H1 (cell line): Measurements from ENCODE around the gene SPEF1. TPM values are rescaled to one million over a fixed set of nuclear protein-coding genes. Genes with fewer than 3 reads are reported as not detected.

Source experiments
- CTCF ChIA-PET: fragments of 300-600 bp; sonication (Branson Sonifier 250); formaldehyde crosslinking; loops from one replicate; lab custom pipeline; 2021; ENCODE audit not compliant: partially characterized antibody; lab: Charles Lee
- POLR2A ChIA-PET: fragments of 300-600 bp; sonication (Branson Sonifier 250); formaldehyde crosslinking; loops from one replicate; lab custom pipeline; 2021; ENCODE audit warnings: inconsistent platforms; ENCODE audit not compliant: partially characterized antibody; lab: Charles Lee
- DNase-seq, 2 experiments: peaks; one replicate each; pipeline versions ENCODE4 v3.0.0 to v3.0.0-alpha.2; 2010 to 2022; ENCODE audit warnings: low spot score in 2 of 2, low read depth in 1 of 2, mixed read lengths in 1 of 2
- FAIRE-seq: peaks from 2 replicates; lab custom pipeline; 2011; peaks lifted over from hg19 to GRCh38; lab: Jason Lieb, UNC
- H2AFZ ChIP-seq: 2 replicates; pipeline ENCODE4 v1.8.1; 2012; ENCODE audit warnings: low read length, inconsistent platforms
- H2AK5ac ChIP-seq: 2 replicates; pipeline ENCODE4 v1.6.1; 2013; ENCODE audit warnings: low read depth, low read length
- H2BK120ac ChIP-seq: replicated peaks from 2 replicates; pipeline ENCODE3; 2013; ENCODE audit warnings: low read depth, low read length, inconsistent platforms
- H2BK12ac ChIP-seq: 2 replicates; pipeline ENCODE4 v1.6.1; 2013; ENCODE audit warnings: low read depth, low read length
- H2BK15ac ChIP-seq: 2 replicates; pipeline ENCODE4 v1.6.1; 2013; ENCODE audit warnings: low read length
- H2BK20ac ChIP-seq: 2 replicates; pipeline ENCODE4 v1.6.1; 2013; ENCODE audit warnings: low read length
- H2BK5ac ChIP-seq: 2 replicates; pipeline ENCODE4 v1.6.1; 2013; ENCODE audit warnings: low read depth, low read length
- H3K14ac ChIP-seq: 2 replicates; pipeline ENCODE4 v1.6.1; 2013; ENCODE audit warnings: inconsistent platforms; ENCODE audit not compliant: insufficient read length
- H3K18ac ChIP-seq: 2 replicates; pipeline ENCODE4 v1.6.1; 2013; ENCODE audit warnings: low read length; ENCODE audit errors: extremely low read depth
- H3K23ac ChIP-seq: 2 replicates; pipeline ENCODE4 v1.6.1; 2013; ENCODE audit warnings: inconsistent platforms; ENCODE audit not compliant: insufficient read length
- H3K23me2 ChIP-seq: 2 replicates; pipeline ENCODE4 v1.6.1; 2013; ENCODE audit warnings: low read depth, low read length
- H3K27ac ChIP-seq: 2 replicates; pipeline ENCODE4 v1.6.1; 2011; ENCODE audit warnings: low read depth, low read length, inconsistent platforms
- H3K27me3 ChIP-seq, 4 experiments: replicated peaks in 1 of 4; 1 replicate in 1 of 4; 2 replicates in 3 of 4; pipeline versions ENCODE4 v1.6.1 to v1.8.1; 2011 to 2013; ENCODE audit warnings: low read length in 3 of 4, mild to moderate bottlenecking in 3 of 4, inconsistent platforms in 2 of 4, mixed read lengths in 2 of 4, moderate library complexity in 1 of 4; ENCODE audit not compliant: control insufficient read depth in 3 of 4, insufficient read depth in 3 of 4; ENCODE audit errors: extremely low read depth in 1 of 4
- H3K36me3 ChIP-seq, 4 experiments: 2 replicates each; pipeline versions ENCODE4 v1.6.1 to v1.8.1; 2011 to 2013; ENCODE audit warnings: mild to moderate bottlenecking in 4 of 4, low read length in 3 of 4, moderate library complexity in 2 of 4, control low read depth in 1 of 4, inconsistent platforms in 1 of 4; ENCODE audit not compliant: insufficient read depth in 4 of 4, control insufficient read depth in 2 of 4
- H3K4ac ChIP-seq: replicated peaks from 2 replicates; pipeline ENCODE3; 2013; ENCODE audit warnings: low read length, low read depth, mixed read lengths, inconsistent platforms; ENCODE audit not compliant: insufficient read length
- H3K4me1 ChIP-seq, 4 experiments: replicated peaks in 1 of 4; 1 replicate in 1 of 4; 2 replicates in 3 of 4; pipeline versions ENCODE4 v1.6.1 to v1.8.1; 2011 to 2013; ENCODE audit warnings: low read length in 3 of 4, inconsistent platforms in 2 of 4, mixed read lengths in 1 of 4; ENCODE audit not compliant: insufficient read depth in 4 of 4, control insufficient read depth in 3 of 4
- H3K4me2 ChIP-seq, 2 experiments: 2 replicates each; pipeline versions ENCODE4 v1.6.1 to v1.8.1; 2011 to 2013; ENCODE audit warnings: low read depth in 2 of 2, low read length in 2 of 2, control low read depth in 1 of 2, inconsistent platforms in 1 of 2, mild to moderate bottlenecking in 1 of 2; ENCODE audit not compliant: insufficient read depth in 1 of 2
- H3K4me3 ChIP-seq, 4 experiments: fragments of 200-600, 300-600 bp in 1 of 4; sonication (generic), shearing (Covaris generic), sonication (Bioruptor Twin) in 1 of 4; 2 replicates each; pipeline versions ENCODE4 v1.5.1 to v1.8.1; 2011 to 2016; ENCODE audit warnings: low read length in 4 of 4, low read depth in 3 of 4, control low read depth in 2 of 4, inconsistent platforms in 2 of 4, mild to moderate bottlenecking in 2 of 4, mixed read lengths in 1 of 4, moderate library complexity in 1 of 4; ENCODE audit not compliant: insufficient read depth in 2 of 4; ENCODE audit errors: extremely low read depth in 1 of 4
- H3K56ac ChIP-seq: replicated peaks from 2 replicates; pipeline ENCODE3; 2013; ENCODE audit warnings: low read depth, mild to moderate bottlenecking, mixed read lengths, low read length, inconsistent platforms; ENCODE audit not compliant: insufficient read length
- H3K79me1 ChIP-seq: 2 replicates; pipeline ENCODE4 v1.6.1; 2013; ENCODE audit warnings: low read depth, low read length, control low read depth
- H3K79me2 ChIP-seq, 2 experiments: 2 replicates each; pipeline versions ENCODE4 v1.6.1 to v1.8.1; 2012 to 2013; ENCODE audit warnings: low read length in 2 of 2, mild to moderate bottlenecking in 2 of 2, inconsistent platforms in 1 of 2; ENCODE audit not compliant: insufficient read depth in 2 of 2, control insufficient read depth in 1 of 2
- H3K9ac ChIP-seq, 4 experiments: replicated peaks in 1 of 4; 1 replicate in 1 of 4; 2 replicates in 3 of 4; pipeline versions ENCODE4 v1.6.1 to v1.8.1; 2011 to 2013; ENCODE audit warnings: low read depth in 3 of 4, low read length in 3 of 4, control low read depth in 2 of 4, mild to moderate bottlenecking in 2 of 4, moderate library complexity in 2 of 4, inconsistent platforms in 1 of 4; ENCODE audit errors: extremely low read depth in 1 of 4
- H3K9me3 ChIP-seq, 2 experiments: 2 replicates each; pipeline versions ENCODE4 v1.6.1 to v1.8.1; 2012 to 2013; ENCODE audit warnings: mild to moderate bottlenecking in 2 of 2, moderate library complexity in 2 of 2, control low read depth in 1 of 2, inconsistent platforms in 1 of 2, low read depth in 1 of 2, low read length in 1 of 2, mixed read lengths in 1 of 2; ENCODE audit not compliant: insufficient read depth in 2 of 2
- H4K20me1 ChIP-seq, 2 experiments: replicated peaks in 1 of 2; 2 replicates each; pipeline versions ENCODE3 to v1.8.1; 2011 to 2013; ENCODE audit warnings: inconsistent platforms in 2 of 2, low read length in 2 of 2, mild to moderate bottlenecking in 1 of 2; ENCODE audit not compliant: insufficient read depth in 2 of 2, control insufficient read depth in 1 of 2
- H4K5ac ChIP-seq: 2 replicates; pipeline ENCODE4 v1.6.1; 2013; ENCODE audit warnings: low read length, low read depth, mixed read lengths, inconsistent platforms; ENCODE audit not compliant: insufficient read length
- H4K8ac ChIP-seq: 2 replicates; pipeline ENCODE4 v1.8.0; 2013; ENCODE audit warnings: mild to moderate bottlenecking, moderate library complexity, low read length, inconsistent platforms; ENCODE audit not compliant: insufficient read depth; ENCODE audit errors: extremely low read depth
- H4K91ac ChIP-seq: replicated peaks from 2 replicates; pipeline ENCODE3; 2013; ENCODE audit warnings: low read length, mixed read lengths, inconsistent platforms; ENCODE audit not compliant: insufficient read length
- RXRA ChIP-seq: IDR thresholded peaks from 2 replicates; pipeline ENCODE4 v1.6.1; 2011; ENCODE audit warnings: low read depth, mild to moderate bottlenecking, low read length, moderate library complexity; ENCODE audit not compliant: insufficient read depth
- SAP30 ChIP-seq: fragments of 300-600 bp; sonication (generic); IDR thresholded peaks from 2 replicates; pipeline ENCODE4 v1.7.1; 2012; ENCODE audit warnings: low read length, moderate library complexity, mild to moderate bottlenecking, inconsistent platforms; ENCODE audit not compliant: insufficient read depth, insufficient replicate concordance
- WGBS, 2 experiments: shearing (Covaris generic) in 1 of 2; methylation state at CpG; one replicate each; pipeline versions ENCODE4 v1.1.6 to v1.1.7; 2013 to 2015; ENCODE audit warnings: low lambda C conversion rate in 2 of 2, mixed read lengths in 2 of 2, inconsistent platforms in 1 of 2, low coverage in 1 of 2, missing lambda C conversion rate in 1 of 2; ENCODE audit not compliant: insufficient replicate concordance in 2 of 2, insufficient coverage in 1 of 2, insufficient read length in 1 of 2; ENCODE audit errors: extremely low coverage in 1 of 2, missing lambda C conversion rate in 1 of 2; 5-methylcytosine and 5-hydroxymethylcytosine counted together
- polyA plus RNA-seq, 7 experiments: library from polyadenylated mRNA; depleted of rRNA in 3 of 7; stranded (reverse) in 5 of 7; unstranded in 2 of 7; fragments of >200 nt in 5 of 7; fragments of 200-250 nt in 2 of 7; gene quantifications; 1 replicate in 5 of 7; 2 replicates in 1 of 7; 4 replicates in 1 of 7; pipeline versions ENCODE4 v1.2.1 to v1.2.3, GENCODE V29; 2011 to 2013; ENCODE audit warnings: missing spikeins in 2 of 7, mixed read lengths in 2 of 7
- total RNA-seq: library from RNA; stranded (reverse); fragmentation: NEBNext Ultra II Directional; extraction: Animal tissue kit (Norgen Biotek cat#: 25700); gene quantifications from 2 replicates; pipeline ENCODE4 v1.2.1, GENCODE V29; 2021

Gene SPEF1
- total and polyA plus RNA-seq, 2 of the 8 experiments (the other 6 are each of a cell fraction or from before 2014, with no cell fraction given), result 0.51 to 0.71 TPM

- FAIRE-seq (no peak), DNase-seq (no peak)
- Histone ChIP-seq H3K36me3 (peaks cover 4 to 10% (median 10%) of the 10 kb centered on the region in 4 experiments; a peak in 7 of 8 replicates), H2AK5ac (no peak overlapping the region; the same call in 1 of the 2 replicates), H3K79me2 (no peaks in the 10 kb centered on the region; a peak in 1 of 4 replicates), H2BK120ac (no peak overlapping the region), H3K9ac (no peak overlapping the region), H3K27me3 (peaks cover 0 to 3% (median 0%) of the 10 kb centered on the region in 4 experiments; a peak in 1 of 7 replicates), H3K18ac (no peak overlapping the region), H2BK5ac (no peak overlapping the region), H2BK12ac (peak overlapping the region; percentile 35; the same call in 1 of the 2 replicates), H2BK15ac (no peak overlapping the region), H3K4ac (no peak overlapping the region), H3K4me3 (peak overlapping the region in 3 of 4 experiments; percentile 68 to 85 (median 69); a peak in 6 of 8 replicates), H3K9me3 (no peaks in the 10 kb centered on the region), H3K14ac (no peak overlapping the region), H2AFZ (no peak overlapping the region), H4K5ac (no peak overlapping the region), H3K4me2 (peak overlapping the region; percentile 63 to 98), H4K20me1 (peaks cover 3% of the 10 kb centered on the region in 2 experiments), H4K91ac (no peak overlapping the region), H3K79me1 (no peaks in the 10 kb centered on the region; the same call in 1 of the 2 replicates), H4K8ac (no peak overlapping the region), H3K56ac (no peak overlapping the region), H2BK20ac (no peak overlapping the region), H3K27ac (no peak overlapping the region), H3K4me1 (peaks cover 5 to 35% (median 28%) of the 10 kb centered on the region in 4 experiments), H3K23ac (no peak overlapping the region), H3K23me2 (peaks cover 9% of the 10 kb centered on the region; the same call in 1 of the 2 replicates)
- ChIA-PET CTCF (interaction anchor here (0.6 kb wide), 1 partner anchor 743 kb away, joined by 3 read pairs; no protein-coding TSS in a partner anchor), POLR2A (interaction anchor here (1.1 kb wide), 1 partner anchor 92 kb away, joined by 3 read pairs; the partner anchor contains the start of gene PANK2)
- WGBS, 2 experiments, result 87% methylated on average over 5 of the region's 5 CpGs; no CpG with 5 or more reads in 1 of the 2 experiments
- no peak for TF ChIP-seq RXRA
- no peak for TF ChIP-seq SAP30
Observed at GRCh38 chr20:3797226-3797545, 15.9 kb upstream of the SPEF1 start.
